ENCODE results near the gene STK38L. TPM values are rescaled to one million over a fixed set of nuclear protein-coding genes. Genes with fewer than 3 reads are reported as not detected.

Gene STK38L
- total and polyA plus RNA-seq, 7 donors, result 16.8 to 86.2 (median 67.3) TPM

GRCh38 chr12:27246141-27246540, 2.1 kb downstream of the STK38L start:
- Histone ChIP-seq H3K27ac (peak overlapping the region; percentile 88 to 95 (median 94)), H3K9me3 (no peaks in the 10 kb centered on the region), H3K4me3 (peak overlapping the region; percentile 64 to 95 (median 80)), H3K4me1 (peaks cover 0 to 52% (median 40%) of the 10 kb centered on the region in 4 donors), H3K27me3 (no peaks in the 10 kb centered on the region), H3K36me3 (no peaks in the 10 kb centered on the region)
- DNase-seq, result no peak
- 42 to 75% methylated on average over 2 of the region's 2 CpGs for WGBS, 2 donors
- TF ChIP-seq EP300 (IDR thresholded peaks at IDR 0.05) (no peak), POLR2A (IDR thresholded peaks at IDR 0.05) (no peak), CTCF (IDR thresholded peaks at IDR 0.05) (no peak), POLR2AphosphoS5 (IDR thresholded peaks at IDR 0.05) (no peak)
- intact Hi-C loops (cut with DNase I), result loop anchor here (5.0 kb wide), 1 partner anchor 309 kb away; the partner anchor contains the start of genes FGFR1OP2 and INTS13

DNA sequence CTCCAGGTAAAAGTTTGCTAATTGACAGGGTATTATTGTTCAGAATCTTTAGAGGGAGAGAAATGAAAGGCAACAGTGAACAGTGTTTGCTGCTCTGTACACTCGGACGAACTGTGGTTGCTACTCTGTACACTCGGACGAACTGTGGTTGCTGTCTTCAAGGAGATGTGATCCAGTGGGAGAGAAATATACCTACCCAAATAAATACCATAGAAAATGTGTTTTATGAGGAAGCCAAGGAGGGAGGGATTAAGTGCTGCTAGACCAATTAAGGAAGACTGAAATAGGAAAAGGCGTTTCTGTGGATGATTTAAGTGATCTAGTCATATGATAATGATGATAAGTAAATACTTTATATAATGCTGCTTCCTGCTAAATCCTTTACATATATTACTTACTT, 2.7 kb downstream of the STK38L start:
- intact Hi-C loops (cut with DNase I), result loop anchor here (5.0 kb wide), 1 partner anchor 309 kb away; the partner anchor contains the start of genes FGFR1OP2 and INTS13
- H3K4me3 ChIP-seq, result peak overlapping the region; percentile 64 to 95 (median 80)
- peaks cover 0 to 58% (median 46%) of the 10 kb centered on the region in 4 donors for H3K4me1 ChIP-seq
- H3K36me3 ChIP-seq, result no peaks in the 10 kb centered on the region
- DNase-seq, result no peak
- TF ChIP-seq POLR2A (IDR thresholded peaks at IDR 0.05), result peak in 1 of 2 donors; percentile 20
- peak; percentile 28 to 63 (median 48) for TF ChIP-seq POLR2AphosphoS5 (IDR thresholded peaks at IDR 0.05)
- no peak for TF ChIP-seq EP300 (IDR thresholded peaks at IDR 0.05)
- 17 to 64% methylated on average over 5 of the region's 5 CpGs for WGBS, 2 donors
- peak overlapping the region; percentile 88 to 95 (median 94) for H3K27ac ChIP-seq
- H3K9me3 ChIP-seq, result no peaks in the 10 kb centered on the region
- no peaks in the 10 kb centered on the region for H3K27me3 ChIP-seq

DNA sequence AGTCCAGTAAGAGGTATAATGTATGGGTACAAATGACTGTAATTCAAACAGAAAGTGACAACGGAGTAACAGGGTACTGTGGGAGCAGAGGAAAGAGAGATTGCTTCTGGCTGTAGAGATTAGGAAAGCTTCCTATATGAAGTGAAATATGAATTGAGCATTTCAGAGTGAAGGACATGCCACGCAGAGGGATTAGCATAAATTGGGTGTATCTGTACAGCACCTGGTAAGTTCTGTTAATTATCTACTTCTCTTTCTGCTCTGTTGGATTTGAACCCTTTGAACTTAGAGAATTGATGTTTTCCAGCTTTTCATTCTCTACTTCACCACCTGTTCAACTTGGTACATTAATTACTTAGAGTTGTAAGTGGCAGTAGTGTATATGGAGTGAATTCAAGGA, 8.8 kb downstream of the STK38L start:
- Histone ChIP-seq H3K27me3 (no peaks in the 10 kb centered on the region), H3K4me3 (no peak overlapping the region), H3K4me1 (peaks cover 0 to 98% (median 79%) of the 10 kb centered on the region in 4 donors), H3K27ac (peak overlapping the region; percentile 24 to 95 (median 78)), H3K9me3 (no peaks in the 10 kb centered on the region), H3K36me3 (no peaks in the 10 kb centered on the region)
- 15 to 56% methylated on average over 2 of the region's 2 CpGs for WGBS, 2 donors
- intact Hi-C loops (cut with DNase I), result loop anchor here (5.0 kb wide), 1 partner anchor 39 kb away; no protein-coding TSS in a partner anchor
- no peak for DNase-seq
- TF ChIP-seq CTCF (IDR thresholded peaks at IDR 0.05) (no peak), EP300 (IDR thresholded peaks at IDR 0.05) (no peak), POLR2AphosphoS5 (IDR thresholded peaks at IDR 0.05) (no peak), POLR2A (IDR thresholded peaks at IDR 0.05) (no peak)

GRCh38 chr12:27253347-27253746, 9.3 kb downstream of the STK38L start:
- WGBS, 2 donors, result 35 to 72% methylated on average over 2 of the region's 2 CpGs
- Histone ChIP-seq H3K36me3 (no peaks in the 10 kb centered on the region), H3K9me3 (no peaks in the 10 kb centered on the region), H3K4me1 (peaks cover 0 to 98% (median 78%) of the 10 kb centered on the region in 4 donors), H3K27ac (peak overlapping the region in 3 of 4 donors; percentile 45 to 95 (median 93)), H3K4me3 (no peak overlapping the region), H3K27me3 (no peaks in the 10 kb centered on the region)
- intact Hi-C loops (cut with DNase I), result loop anchor here (5.0 kb wide), 1 partner anchor 39 kb away; no protein-coding TSS in a partner anchor
- DNase-seq, result no peak
- TF ChIP-seq EP300 (IDR thresholded peaks at IDR 0.05) (no peak), POLR2A (IDR thresholded peaks at IDR 0.05) (no peak), CTCF (IDR thresholded peaks at IDR 0.05) (no peak), POLR2AphosphoS5 (IDR thresholded peaks at IDR 0.05) (no peak)

GRCh38 chr12:27255806-27256205, 11.7 kb downstream of the STK38L start:
- 87 to 91% methylated on average over 3 of the region's 3 CpGs for WGBS, 2 donors
- no peak for DNase-seq
- Histone ChIP-seq H3K4me3 (no peak overlapping the region), H3K27me3 (peaks cover 0 to 2% (median 0%) of the 10 kb centered on the region in 3 donors), H3K36me3 (no peaks in the 10 kb centered on the region), H3K9me3 (no peaks in the 10 kb centered on the region), H3K27ac (peak overlapping the region in 3 of 4 donors; percentile 22 to 95 (median 93)), H3K4me1 (peaks cover 0 to 100% (median 79%) of the 10 kb centered on the region in 4 donors)
- no peak for TF ChIP-seq POLR2AphosphoS5 (IDR thresholded peaks at IDR 0.05)
- no peak for TF ChIP-seq POLR2A (IDR thresholded peaks at IDR 0.05)
- TF ChIP-seq CTCF (IDR thresholded peaks at IDR 0.05), result no peak
- no peak for TF ChIP-seq EP300 (IDR thresholded peaks at IDR 0.05)
- intact Hi-C loops (cut with DNase I), result no loop called here
